Activated B cell treated with CpG ODN at 0.5 μM for 24 hours (primary cell): ENCODE results near the gene SCAPER. TPM values are rescaled to one million over a fixed set of nuclear protein-coding genes. Genes with fewer than 3 reads are reported as not detected.

ENCODE experiments used
- ATAC-seq: fragments of 200-7000 bp; cut with Tn5 transposase; one replicate; pipeline ENCODE4 v1.10.0; 2021; ENCODE audit warnings: low read depth, mild to moderate bottlenecking, moderate library complexity
- CTCF ChIA-PET: fragments of 350-600 bp; sonication (Branson Sonifier 250); formaldehyde crosslinking; loops from one replicate; lab custom pipeline; 2021; ENCODE audit warnings: antibody characterized with exemption; lab: Charles Lee
- POLR2A ChIA-PET: fragments of 350-600 bp; sonication (Branson Sonifier 250); formaldehyde crosslinking; loops from one replicate; lab custom pipeline; 2021; ENCODE audit warnings: antibody characterized with exemption; lab: Charles Lee
- DNase-seq: peaks from one replicate; pipeline ENCODE4 v3.0.0; 2022
- H3K27ac Mint-ChIP-seq: one replicate; pipeline ENCODE4 v1.8.0; 2020; ENCODE audit warnings: mixed read lengths
- H3K27me3 Mint-ChIP-seq: one replicate; pipeline ENCODE4 v1.8.0; 2021; ENCODE audit warnings: mixed read lengths
- H3K36me3 Mint-ChIP-seq: one replicate; pipeline ENCODE4 v1.8.0; 2021; ENCODE audit warnings: low read depth, mixed read lengths
- H3K4me1 Mint-ChIP-seq: one replicate; pipeline ENCODE4 v1.8.0; 2021; ENCODE audit warnings: mixed read lengths
- H3K4me3 Mint-ChIP-seq: one replicate; pipeline ENCODE4 v1.8.0; 2020; ENCODE audit warnings: mild to moderate bottlenecking, mixed read lengths
- H3K9me3 Mint-ChIP-seq: one replicate; pipeline ENCODE4 v1.8.0; 2020; ENCODE audit warnings: mixed read lengths
- intact Hi-C: fragments of 100-400 bp; cut with micrococcal nuclease; formaldehyde crosslinking; loops from one replicate; pipeline ENCODE4 v1.15.1; 2024
- total RNA-seq: library from RNA; stranded (reverse); gene quantifications from 2 replicates; pipeline ENCODE4 v1.2.3, GENCODE V29; 2022
- TF ChIP-seq, protein P1 (sequence below): fragments of 200-600 bp; IDR thresholded peaks from one replicate; pipeline ENCODE4 v1.8.0; 2022; ENCODE audit warnings: antibody characterized with exemption, mild to moderate bottlenecking

The SCAPER gene
- total RNA-seq, 1 donor from 2014 or later: 38.8 TPM

- Mint-ChIP-seq H3K4me1 (no peaks in the 10 kb centered on the region), H3K36me3 (peaks cover 5% of the 10 kb centered on the region), H3K27me3 (no peaks in the 10 kb centered on the region), H3K27ac (peak overlapping the region; percentile 10), H3K4me3 (no peak overlapping the region), H3K9me3 (peaks cover 13% of the 10 kb centered on the region)
- ATAC-seq: no peak
- TF ChIP-seq, protein P1, sequence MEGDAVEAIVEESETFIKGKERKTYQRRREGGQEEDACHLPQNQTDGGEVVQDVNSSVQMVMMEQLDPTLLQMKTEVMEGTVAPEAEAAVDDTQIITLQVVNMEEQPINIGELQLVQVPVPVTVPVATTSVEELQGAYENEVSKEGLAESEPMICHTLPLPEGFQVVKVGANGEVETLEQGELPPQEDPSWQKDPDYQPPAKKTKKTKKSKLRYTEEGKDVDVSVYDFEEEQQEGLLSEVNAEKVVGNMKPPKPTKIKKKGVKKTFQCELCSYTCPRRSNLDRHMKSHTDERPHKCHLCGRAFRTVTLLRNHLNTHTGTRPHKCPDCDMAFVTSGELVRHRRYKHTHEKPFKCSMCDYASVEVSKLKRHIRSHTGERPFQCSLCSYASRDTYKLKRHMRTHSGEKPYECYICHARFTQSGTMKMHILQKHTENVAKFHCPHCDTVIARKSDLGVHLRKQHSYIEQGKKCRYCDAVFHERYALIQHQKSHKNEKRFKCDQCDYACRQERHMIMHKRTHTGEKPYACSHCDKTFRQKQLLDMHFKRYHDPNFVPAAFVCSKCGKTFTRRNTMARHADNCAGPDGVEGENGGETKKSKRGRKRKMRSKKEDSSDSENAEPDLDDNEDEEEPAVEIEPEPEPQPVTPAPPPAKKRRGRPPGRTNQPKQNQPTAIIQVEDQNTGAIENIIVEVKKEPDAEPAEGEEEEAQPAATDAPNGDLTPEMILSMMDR: no peak
- ChIA-PET CTCF (no interaction called here), POLR2A (no interaction called here)
- intact Hi-C loops: no loop called here
- no peak for DNase-seq
These were observed 358.3 kb downstream of the SCAPER start for GRCh38 chr15:76546805-76547204.

DNA sequence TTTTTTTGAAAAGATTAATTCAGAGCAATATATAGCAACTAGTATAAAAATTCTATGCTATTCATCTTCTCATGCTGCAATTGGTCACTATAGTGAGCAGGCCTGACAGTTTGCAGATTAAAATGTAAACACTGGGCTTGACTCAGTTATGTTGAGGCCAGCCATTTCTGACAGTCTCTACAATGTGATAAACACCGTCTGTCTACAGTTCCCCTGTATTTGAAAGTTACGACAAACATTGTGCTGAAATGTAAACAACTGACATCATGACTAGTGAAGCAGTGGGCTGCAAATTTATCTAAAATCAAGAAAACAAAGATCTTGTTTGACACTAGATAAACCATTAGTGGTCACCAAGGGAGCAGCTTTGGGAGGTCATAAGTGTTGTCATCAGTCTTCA lies 371.1 kb downstream of the SCAPER start:
- Mint-ChIP-seq H3K27ac (no peak overlapping the region), H3K9me3 (no peaks in the 10 kb centered on the region), H3K36me3 (peaks cover 6% of the 10 kb centered on the region), H3K4me1 (no peaks in the 10 kb centered on the region), H3K4me3 (no peak overlapping the region), H3K27me3 (no peaks in the 10 kb centered on the region)
- ATAC-seq (no peak), DNase-seq (no peak)
- TF ChIP-seq, protein P1: no peak
- ChIA-PET POLR2A (no interaction called here), CTCF (no interaction called here)
- intact Hi-C loops: no loop called here

GRCh38 chr15:76533060-76533820 lies 371.9 kb downstream of the SCAPER start:
- intact Hi-C loops: no loop called here
- no peak overlapping the region for H3K27ac Mint-ChIP-seq
- H3K4me3 Mint-ChIP-seq: no peak overlapping the region
- no peaks in the 10 kb centered on the region for H3K9me3 Mint-ChIP-seq
- H3K36me3 Mint-ChIP-seq: peaks cover 3% of the 10 kb centered on the region
- TF ChIP-seq, protein P1: no peak
- no peaks in the 10 kb centered on the region for H3K4me1 Mint-ChIP-seq
- no peaks in the 10 kb centered on the region for H3K27me3 Mint-ChIP-seq
- DNase-seq (no peak), ATAC-seq (no peak)
- POLR2A ChIA-PET: no interaction called here
- CTCF ChIA-PET: no interaction called here

DNA sequence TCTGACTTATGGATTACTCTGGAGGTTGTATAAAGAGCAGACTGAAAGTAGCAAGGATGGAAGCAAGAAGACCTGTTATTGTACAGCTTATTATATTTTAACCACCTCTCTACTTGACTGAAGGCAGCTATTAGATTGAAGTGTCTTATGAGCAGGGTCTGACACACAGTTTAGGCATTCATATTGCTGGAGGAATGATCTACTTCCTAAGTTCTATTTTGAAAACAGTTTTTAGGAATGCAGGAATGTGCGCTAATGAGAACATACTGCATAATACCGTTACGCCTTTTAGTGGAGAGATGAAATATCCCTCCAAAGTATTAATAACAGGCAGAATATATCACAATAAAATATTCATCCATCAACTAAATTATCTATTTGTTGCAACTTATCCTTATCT lies 375.2 kb downstream of the SCAPER start:
- H3K4me1 Mint-ChIP-seq: no peaks in the 10 kb centered on the region
- no peaks in the 10 kb centered on the region for H3K9me3 Mint-ChIP-seq
- intact Hi-C loops: no loop called here
- H3K36me3 Mint-ChIP-seq: peaks cover 4% of the 10 kb centered on the region
- no peak overlapping the region for H3K4me3 Mint-ChIP-seq
- no peak overlapping the region for H3K27ac Mint-ChIP-seq
- no peaks in the 10 kb centered on the region for H3K27me3 Mint-ChIP-seq
- TF ChIP-seq, protein P1: no peak
- ATAC-seq: no peak
- ChIA-PET POLR2A (no interaction called here), CTCF (no interaction called here)
- no peak for DNase-seq

GRCh38 chr15:76526111-76526510 lies 379.0 kb downstream of the SCAPER start:
- TF ChIP-seq, protein P1: no peak
- Mint-ChIP-seq H3K27ac (no peak overlapping the region), H3K4me3 (no peak overlapping the region), H3K4me1 (no peaks in the 10 kb centered on the region), H3K9me3 (no peaks in the 10 kb centered on the region), H3K27me3 (no peaks in the 10 kb centered on the region), H3K36me3 (peaks cover 4% of the 10 kb centered on the region)
- DNase-seq (no peak), ATAC-seq (no peak)
- ChIA-PET CTCF (no interaction called here), POLR2A (no interaction called here)
- intact Hi-C loops: no loop called here
